HG03442 (cell line): ENCODE results near the gene CD164L2.
A peak's percentile ranks its signal among the peaks of the same experiment; 100 is the strongest.

ENCODE experiments used
- ATAC-seq: cut with Tn5 transposase; IDR thresholded peaks from one replicate; pipeline ENCODE4 v1.9.1; 2021; ENCODE audit warnings: mild to moderate bottlenecking, moderate library complexity; ENCODE audit not compliant: unreplicated experiment

The CD164L2 gene

GRCh38 chr1:27365372-27366112, 17.6 kb downstream of the CD164L2 start:
- ATAC-seq, result peak; percentile 9

GRCh38 chr1:27364696-27365371, 18.3 kb downstream of the CD164L2 start:
- ATAC-seq, result no peak

- no peak for ATAC-seq
These were observed 19.1 kb downstream of the CD164L2 start for GRCh38 chr1:27363766-27364695.

DNA sequence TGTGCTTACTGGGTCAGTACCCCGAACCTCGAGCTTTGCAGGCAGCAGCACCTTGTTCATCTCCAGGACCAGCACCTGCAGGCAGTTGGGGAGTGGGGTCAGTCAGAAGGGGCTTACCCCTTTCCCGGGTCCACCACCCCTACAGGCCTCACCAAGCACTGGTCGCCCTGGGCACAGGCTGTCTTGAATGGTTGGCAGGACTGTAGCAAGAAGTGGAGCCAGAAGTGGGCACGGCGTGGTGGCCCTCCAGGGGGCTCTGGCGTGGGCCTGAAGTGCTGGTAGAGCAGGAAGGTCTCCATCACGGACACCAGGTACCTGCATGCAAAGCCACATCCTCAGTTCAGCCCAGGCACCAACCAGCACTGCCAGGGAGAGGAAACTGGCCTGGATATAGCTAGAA, 21.6 kb downstream of the CD164L2 start:
- ATAC-seq, result no peak

GRCh38 chr1:27361044-27361402, 22.1 kb downstream of the CD164L2 start:
- ATAC-seq, result no peak

DNA sequence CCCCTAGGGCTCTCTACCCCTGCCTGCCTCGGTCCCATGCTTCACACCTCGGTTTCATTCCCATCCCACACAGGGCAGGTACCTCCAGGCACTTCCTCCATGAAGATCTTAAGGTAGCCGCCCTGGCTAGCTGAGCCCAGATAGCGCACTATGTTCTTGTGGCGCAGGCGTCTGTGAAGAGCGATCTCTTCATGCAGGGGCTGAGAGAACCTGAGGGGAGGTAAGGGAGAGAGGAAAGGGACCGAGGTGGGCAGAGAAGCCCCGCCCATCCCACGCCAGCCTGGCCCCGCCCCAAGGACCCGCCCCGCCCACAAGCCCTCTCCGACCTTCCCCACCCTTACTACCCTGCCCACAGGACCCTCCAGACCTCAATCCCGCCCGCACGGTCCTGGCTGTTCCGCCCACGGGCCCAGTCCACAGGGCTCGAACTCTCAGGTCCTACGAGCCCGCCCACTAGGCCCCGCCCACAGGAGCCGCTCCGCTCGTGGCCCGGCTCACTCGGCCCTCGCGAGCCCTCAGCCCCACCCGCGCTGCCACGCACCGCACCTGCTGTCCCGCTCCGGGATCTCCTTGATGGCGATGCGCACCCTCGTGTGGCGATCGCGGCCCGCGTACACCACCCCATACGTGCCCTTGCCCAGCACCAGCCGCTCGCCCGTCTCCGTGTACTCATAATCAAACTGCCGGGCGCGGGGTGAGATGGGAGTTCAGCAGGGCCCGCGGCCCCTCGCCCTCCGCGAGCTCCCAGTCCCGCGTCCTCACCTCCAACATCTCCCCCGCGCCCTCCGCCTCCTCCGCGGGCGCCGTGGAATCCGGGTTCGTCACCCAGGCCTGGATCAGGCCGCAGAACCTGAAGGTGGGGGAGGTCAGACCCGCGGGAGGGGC, 22.7 kb downstream of the CD164L2 start:
- ATAC-seq, result no peak

- ATAC-seq, result no peak
These were observed 23.3 kb downstream of the CD164L2 start for GRCh38 chr1:27359822-27360158.

DNA sequence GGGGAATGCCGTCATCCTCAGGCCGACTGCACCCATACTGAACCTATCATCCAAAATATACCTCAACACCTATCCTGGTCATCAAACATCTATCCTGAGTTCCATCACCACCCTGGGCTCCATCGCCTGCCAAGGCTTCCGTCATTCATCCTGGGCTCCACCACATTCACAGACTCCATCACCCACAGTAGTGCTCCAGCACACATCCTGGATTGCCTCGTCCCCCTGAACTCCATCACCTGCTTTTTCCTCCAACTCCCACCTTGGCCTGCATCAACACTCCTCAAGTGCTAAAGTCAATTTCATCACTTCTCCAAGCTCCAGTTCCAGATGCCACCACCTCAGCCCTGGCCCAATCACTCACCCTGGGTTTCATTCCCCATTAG, 24.2 kb downstream of the CD164L2 start:
- no peak for ATAC-seq

DNA sequence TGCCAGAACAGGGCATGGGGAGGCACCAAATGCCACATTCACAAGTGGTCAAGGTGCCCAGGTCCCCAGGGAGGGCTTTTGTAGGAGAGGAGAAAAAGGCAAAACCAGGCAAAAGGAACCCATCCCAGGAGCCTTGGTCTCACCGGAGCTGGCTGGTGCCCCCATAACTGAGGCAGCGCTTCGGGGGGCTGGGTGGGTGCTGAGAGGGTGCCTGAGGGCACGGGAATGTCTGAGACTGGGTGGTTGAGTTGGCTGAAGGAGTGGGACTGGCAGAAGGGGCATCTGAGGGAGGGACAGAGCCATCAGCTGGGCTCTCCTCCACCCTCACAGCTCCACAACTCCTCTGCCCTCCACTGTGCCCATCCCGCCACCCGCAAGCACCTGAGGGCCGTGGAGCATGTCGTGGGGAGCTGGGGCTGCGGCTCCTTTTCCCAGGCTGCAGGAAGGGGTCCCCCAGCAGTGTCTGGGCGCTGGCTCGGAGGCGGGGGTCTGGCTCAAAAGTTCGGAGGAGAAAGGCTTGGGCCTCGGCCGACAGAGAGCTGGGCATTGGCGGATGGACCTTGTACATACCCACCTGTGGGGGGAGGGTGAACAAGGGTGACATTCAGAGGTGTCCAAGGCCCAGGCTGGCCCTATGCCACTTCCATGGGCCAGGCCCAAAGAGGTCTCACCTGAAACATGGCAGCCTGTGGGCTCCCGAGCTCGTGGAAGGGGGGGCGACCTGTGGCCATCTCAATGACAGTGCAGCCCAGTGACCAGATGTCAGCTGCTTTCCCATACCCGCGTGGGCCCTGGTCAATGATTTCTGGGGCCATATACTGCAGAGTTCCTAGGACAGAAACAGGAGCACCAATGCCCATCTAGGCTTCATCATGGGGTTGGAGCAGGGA, 24.9 kb downstream of the CD164L2 start:
- no peak for ATAC-seq

DNA sequence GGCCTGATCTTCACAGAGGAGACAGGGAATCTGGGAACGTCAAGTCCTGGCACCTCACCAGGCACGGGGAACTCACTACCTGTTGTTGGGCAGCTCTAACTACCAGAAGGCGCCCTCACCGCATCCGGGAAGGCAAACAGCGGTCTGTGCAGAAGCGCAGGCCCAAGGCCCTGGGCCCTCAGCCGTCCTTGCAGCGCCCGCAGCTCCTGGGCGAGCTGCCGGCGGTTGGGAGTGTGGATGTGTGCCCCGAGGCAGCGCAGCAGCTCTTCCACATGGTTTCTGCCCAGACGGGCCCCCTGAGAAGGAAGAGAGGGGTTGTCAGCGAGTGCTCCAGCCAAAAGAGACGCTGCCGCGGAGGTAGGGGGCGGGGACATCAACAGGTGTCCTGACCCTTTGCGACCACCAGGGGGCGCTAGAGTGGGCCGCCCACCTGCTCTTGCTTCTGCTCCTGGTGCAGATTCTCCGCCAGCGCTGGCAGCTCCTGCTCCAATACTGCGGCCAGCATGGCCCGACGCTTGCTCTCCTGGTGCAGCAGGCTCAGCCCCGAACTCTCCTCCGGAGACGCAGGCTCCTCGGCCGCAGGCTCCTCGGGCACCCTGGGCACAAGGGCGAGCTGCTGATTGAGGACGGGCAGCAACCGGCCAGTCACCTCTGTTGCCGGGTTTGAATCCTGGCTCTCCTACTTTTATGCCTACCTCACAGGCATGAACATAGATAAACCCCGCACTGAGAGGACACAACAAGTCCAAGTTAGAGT, 25.7 kb downstream of the CD164L2 start:
- ATAC-seq, result no peak

GRCh38 chr1:27356619-27357280, 26.4 kb downstream of the CD164L2 start:
- no peak for ATAC-seq

DNA sequence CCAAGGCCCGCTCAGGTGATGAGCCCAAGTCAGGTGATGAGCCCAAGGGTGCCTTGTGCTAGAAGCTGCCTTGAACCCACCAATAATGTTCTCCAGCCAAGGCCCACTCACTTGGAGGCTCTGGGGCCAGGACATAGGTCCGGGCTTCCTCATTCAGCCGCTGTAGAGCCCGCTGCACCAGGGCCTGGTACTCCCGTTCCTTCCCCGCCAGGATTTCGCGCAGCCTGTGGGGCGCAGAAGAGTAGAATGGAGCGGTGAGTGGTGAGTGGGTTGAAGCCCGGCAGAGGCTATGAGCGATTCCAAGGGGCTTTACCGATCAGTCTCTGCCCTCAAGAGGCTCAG, 26.9 kb downstream of the CD164L2 start:
- no peak for ATAC-seq

DNA sequence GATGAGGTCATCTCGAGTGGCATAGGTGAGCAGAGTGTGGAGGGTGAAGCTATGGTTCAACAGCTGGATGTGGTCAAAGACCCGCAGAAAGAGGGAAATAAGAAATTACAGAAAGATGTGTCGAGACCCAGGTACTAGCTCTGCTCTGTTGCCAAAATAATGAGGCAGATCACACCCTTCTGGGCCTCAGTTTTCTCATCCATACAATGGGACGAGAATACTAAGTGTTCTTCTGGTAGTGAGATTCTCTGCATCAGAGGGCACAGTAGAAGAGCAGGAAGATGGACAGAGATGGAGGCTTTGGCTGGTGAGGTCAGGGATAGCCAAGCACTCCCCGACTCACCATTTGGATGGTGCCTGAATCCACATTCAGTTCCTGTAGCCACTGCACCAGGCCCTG, 27.4 kb downstream of the CD164L2 start:
- no peak for ATAC-seq

- ATAC-seq, result no peak
These were observed 29.5 kb downstream of the CD164L2 start for GRCh38 chr1:27353629-27354028.

DNA sequence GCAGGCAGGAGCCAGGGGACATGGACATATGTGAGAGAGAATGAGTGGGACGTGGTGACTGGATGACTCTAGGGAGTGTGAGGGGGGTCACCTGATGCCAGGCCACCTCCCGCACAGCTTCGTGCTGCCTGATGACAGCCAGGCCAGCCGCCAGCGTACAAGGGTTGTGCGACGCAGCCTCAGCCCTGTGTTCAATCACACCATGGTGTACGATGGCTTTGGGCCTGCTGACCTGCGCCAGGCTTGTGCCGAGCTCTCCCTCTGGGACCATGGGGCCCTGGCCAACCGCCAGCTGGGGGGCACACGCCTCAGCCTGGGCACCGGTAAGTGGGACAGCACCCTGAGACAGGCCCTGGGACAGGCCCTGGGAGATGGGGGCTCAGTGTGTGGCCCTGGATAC, 30.0 kb downstream of the CD164L2 start:
- ATAC-seq, result no peak

GRCh38 chr1:27351541-27352107, 31.5 kb downstream of the CD164L2 start:
- no peak for ATAC-seq

GRCh38 chr1:27350663-27351540, 32.2 kb downstream of the CD164L2 start:
- ATAC-seq, result no peak
